Measurements from ENCODE around the gene SARDH.

Gene SARDH

GRCh38 chr9:133664173-133665050, 73.7 kb downstream of the SARDH start:
- ChIA-PET CTCF (interaction anchor here (0.7 to 1.1 kb wide), 3 partner anchors 9 to 130 kb away, joined by 3 to 4 read pairs (median 3); no protein-coding TSS in a partner anchor), POLR2A (no interaction called here)
- no peaks in the 10 kb centered on the region for H3K4me1 ChIP-seq (ENCODE audit: control insufficient read depth, insufficient read depth, low read length)
- no peak overlapping the region for H3K27ac ChIP-seq (ENCODE audit: extremely low read depth, low read depth, low read length)
- H3K4me3 ChIP-seq (ENCODE audit: low read depth, low read length), result no peak overlapping the region
- H3K36me3 ChIP-seq (ENCODE audit: control insufficient read depth in 2 of 2, insufficient read depth in 1 of 2, low read length in 2 of 2), result no peaks in the 10 kb centered on the region
- TF ChIP-seq ZNF366 (tag by site-specific recombination; conservative IDR thresholded peaks at IDR 0.05), result no peak
- no peak for TF ChIP-seq SCRT2 (tag by site-specific recombination; IDR thresholded peaks at IDR 0.05)
- no peak for TF ChIP-seq ZNF561 (tag by site-specific recombination; IDR thresholded peaks at IDR 0.05; ENCODE audit: borderline replicate concordance)
- TF ChIP-seq ZNF280C (tag by site-specific recombination; IDR thresholded peaks at IDR 0.05), result no peak
- TF ChIP-seq REPIN1 (tag by site-specific recombination; IDR thresholded peaks at IDR 0.05; ENCODE audit: low read depth), result no peak
- no peak for TF ChIP-seq GFI1B (tag by site-specific recombination; IDR thresholded peaks at IDR 0.05)
- no peak for TF ChIP-seq ZNF654 (tag by site-specific recombination; IDR thresholded peaks at IDR 0.05; ENCODE audit: low read depth)
- TF ChIP-seq SP2 (tag by site-specific recombination; IDR thresholded peaks at IDR 0.05), result no peak
- no peak for TF ChIP-seq ZSCAN16 (tag by site-specific recombination; IDR thresholded peaks at IDR 0.05)
- TF ChIP-seq ZNF354C (tag by site-specific recombination; IDR thresholded peaks at IDR 0.05; ENCODE audit: borderline replicate concordance, low read depth), result no peak
- TF ChIP-seq, protein P1, sequence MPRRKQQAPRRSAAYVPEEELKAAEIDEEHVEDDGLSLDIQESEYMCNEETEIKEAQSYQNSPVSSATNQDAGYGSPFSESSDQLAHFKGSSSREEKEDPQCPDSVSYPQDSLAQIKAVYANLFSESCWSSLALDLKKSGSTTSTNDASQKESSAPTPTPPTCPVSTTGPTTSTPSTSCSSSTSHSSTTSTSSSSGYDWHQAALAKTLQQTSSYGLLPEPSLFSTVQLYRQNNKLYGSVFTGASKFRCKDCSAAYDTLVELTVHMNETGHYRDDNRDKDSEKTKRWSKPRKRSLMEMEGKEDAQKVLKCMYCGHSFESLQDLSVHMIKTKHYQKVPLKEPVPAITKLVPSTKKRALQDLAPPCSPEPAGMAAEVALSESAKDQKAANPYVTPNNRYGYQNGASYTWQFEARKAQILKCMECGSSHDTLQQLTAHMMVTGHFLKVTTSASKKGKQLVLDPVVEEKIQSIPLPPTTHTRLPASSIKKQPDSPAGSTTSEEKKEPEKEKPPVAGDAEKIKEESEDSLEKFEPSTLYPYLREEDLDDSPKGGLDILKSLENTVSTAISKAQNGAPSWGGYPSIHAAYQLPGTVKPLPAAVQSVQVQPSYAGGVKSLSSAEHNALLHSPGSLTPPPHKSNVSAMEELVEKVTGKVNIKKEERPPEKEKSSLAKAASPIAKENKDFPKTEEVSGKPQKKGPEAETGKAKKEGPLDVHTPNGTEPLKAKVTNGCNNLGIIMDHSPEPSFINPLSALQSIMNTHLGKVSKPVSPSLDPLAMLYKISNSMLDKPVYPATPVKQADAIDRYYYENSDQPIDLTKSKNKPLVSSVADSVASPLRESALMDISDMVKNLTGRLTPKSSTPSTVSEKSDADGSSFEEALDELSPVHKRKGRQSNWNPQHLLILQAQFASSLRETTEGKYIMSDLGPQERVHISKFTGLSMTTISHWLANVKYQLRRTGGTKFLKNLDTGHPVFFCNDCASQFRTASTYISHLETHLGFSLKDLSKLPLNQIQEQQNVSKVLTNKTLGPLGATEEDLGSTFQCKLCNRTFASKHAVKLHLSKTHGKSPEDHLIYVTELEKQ (tag by site-specific recombination; IDR thresholded peaks at IDR 0.05; ENCODE audit: borderline replicate concordance), result no peak
- no peak for TF ChIP-seq ZNF311 (tag by site-specific recombination; IDR thresholded peaks at IDR 0.05; ENCODE audit: borderline replicate concordance)
- TF ChIP-seq, protein P2, sequence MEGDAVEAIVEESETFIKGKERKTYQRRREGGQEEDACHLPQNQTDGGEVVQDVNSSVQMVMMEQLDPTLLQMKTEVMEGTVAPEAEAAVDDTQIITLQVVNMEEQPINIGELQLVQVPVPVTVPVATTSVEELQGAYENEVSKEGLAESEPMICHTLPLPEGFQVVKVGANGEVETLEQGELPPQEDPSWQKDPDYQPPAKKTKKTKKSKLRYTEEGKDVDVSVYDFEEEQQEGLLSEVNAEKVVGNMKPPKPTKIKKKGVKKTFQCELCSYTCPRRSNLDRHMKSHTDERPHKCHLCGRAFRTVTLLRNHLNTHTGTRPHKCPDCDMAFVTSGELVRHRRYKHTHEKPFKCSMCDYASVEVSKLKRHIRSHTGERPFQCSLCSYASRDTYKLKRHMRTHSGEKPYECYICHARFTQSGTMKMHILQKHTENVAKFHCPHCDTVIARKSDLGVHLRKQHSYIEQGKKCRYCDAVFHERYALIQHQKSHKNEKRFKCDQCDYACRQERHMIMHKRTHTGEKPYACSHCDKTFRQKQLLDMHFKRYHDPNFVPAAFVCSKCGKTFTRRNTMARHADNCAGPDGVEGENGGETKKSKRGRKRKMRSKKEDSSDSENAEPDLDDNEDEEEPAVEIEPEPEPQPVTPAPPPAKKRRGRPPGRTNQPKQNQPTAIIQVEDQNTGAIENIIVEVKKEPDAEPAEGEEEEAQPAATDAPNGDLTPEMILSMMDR (tag by site-specific recombination; IDR thresholded peaks at IDR 0.05), result no peak
- no peak for TF ChIP-seq ZNF571 (tag by site-specific recombination; IDR thresholded peaks at IDR 0.05)
- no peak for TF ChIP-seq ELK4 (IDR thresholded peaks at IDR 0.05; ENCODE audit: borderline replicate concordance, low read depth, low read length)
- no peak for TF ChIP-seq ZNF747 (tag by site-specific recombination; IDR thresholded peaks at IDR 0.05)
- no peak for TF ChIP-seq PRDM6 (tag by site-specific recombination; IDR thresholded peaks at IDR 0.05)
- H3K9me3 ChIP-seq (ENCODE audit: control insufficient read depth, insufficient read depth, low read depth, low read length), result no peaks in the 10 kb centered on the region

All from HEK293 (cell line).